HG03432 (cell line): ENCODE measurements around the gene PTPRF.

ENCODE experiments used
- ATAC-seq: cut with Tn5 transposase; IDR thresholded peaks from one replicate; pipeline ENCODE4 v1.9.1; 2021; ENCODE audit warnings: mild to moderate bottlenecking, moderate library complexity; ENCODE audit not compliant: unreplicated experiment

PTPRF gene

GRCh38 chr1:43573066-43573800 lies 42.5 kb downstream of the PTPRF start:
- ATAC-seq = no peak

GRCh38 chr1:43576521-43576920 lies 45.8 kb downstream of the PTPRF start:
- ATAC-seq = no peak

- ATAC-seq = no peak
These were observed 47.2 kb downstream of the PTPRF start for GRCh38 chr1:43577655-43578542.

GRCh38 chr1:43580039-43580438 lies 49.4 kb downstream of the PTPRF start:
- no peak for ATAC-seq

- peak; percentile 87 for ATAC-seq
These were observed 51.5 kb downstream of the PTPRF start for GRCh38 chr1:43582162-43582566.

DNA sequence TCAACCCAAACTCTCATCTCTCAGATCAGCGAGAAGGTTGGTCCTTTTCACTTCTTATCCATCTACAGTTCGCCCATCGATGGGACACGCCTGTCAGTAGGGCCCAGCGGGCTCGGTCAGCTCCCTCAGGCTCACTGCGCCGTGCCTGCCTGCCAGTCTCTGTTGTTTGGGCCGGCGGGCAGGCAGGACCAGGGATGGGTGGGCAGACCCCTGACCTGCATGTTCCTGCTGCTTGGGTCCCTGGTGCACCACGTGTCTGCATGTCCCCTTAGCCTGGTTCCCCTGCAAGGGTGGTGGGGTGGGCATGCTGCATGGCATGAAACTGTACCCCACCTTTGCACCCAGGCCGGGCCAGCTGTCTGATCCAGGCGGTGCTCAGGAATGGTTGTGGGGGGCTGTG lies 52.4 kb downstream of the PTPRF start:
- no peak for ATAC-seq

DNA sequence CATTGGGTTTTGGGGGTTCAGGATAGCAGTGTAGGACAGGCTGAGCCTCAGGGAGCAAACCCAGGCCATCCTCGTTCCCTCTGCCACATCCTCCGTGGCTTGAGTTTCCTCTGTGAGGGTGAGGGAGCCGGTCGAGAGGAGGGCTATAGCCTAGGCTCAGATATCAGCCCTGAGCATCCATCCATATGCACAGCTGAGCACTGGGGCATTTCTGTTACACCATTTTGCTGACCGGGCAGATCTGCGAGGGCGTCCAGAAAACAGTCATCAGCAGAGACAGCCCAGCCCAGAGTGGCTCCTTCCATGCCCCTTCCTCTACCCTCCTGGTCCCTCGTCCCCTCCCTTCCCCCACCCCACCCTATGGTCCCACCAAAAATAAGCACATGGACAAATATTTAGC lies 53.5 kb downstream of the PTPRF start:
- no peak for ATAC-seq

DNA sequence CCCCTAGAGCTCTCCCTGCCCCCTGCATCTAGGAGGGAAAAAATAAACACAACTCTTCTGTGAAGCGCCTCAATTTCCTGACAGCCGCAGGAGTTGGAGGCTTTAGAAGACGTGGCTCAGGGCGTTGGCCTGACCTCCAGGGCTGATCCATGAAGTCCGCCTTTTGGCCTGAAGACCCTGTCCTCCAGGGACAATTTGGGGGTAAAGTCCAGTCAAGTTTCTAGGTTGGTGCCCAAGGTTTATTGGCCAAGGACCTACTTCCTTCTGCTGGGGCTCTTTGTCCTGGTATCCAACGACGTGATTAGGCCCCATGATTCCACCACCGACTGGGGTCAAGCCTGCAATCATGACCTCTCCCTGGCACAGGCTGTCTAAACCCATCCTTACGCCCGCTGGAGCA lies 54.9 kb downstream of the PTPRF start:
- no peak for ATAC-seq

- ATAC-seq = no peak
These were observed 55.6 kb downstream of the PTPRF start for GRCh38 chr1:43586136-43586731.

- no peak for ATAC-seq
These were observed 56.3 kb downstream of the PTPRF start for GRCh38 chr1:43587001-43587400.

DNA sequence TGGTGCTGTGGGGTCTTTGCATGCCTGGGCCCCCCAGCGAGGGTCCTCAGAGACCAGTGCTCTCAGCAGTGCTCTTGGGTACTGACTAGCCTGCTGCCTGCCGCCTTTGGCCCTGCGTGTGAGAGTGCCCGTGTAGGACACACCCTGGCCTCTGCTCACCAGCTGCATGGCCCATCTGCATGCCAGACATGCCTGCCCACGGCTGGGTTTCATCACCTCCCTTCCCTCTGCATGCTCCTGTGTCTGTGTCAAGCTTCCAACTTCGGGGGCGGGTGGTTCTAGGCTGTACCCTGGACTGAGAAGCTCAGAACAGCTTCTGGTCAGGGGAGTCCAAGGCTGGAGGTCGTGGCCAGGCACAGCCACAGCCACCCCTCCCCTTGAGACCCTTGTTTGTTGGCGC lies 56.9 kb downstream of the PTPRF start:
- no peak for ATAC-seq

DNA sequence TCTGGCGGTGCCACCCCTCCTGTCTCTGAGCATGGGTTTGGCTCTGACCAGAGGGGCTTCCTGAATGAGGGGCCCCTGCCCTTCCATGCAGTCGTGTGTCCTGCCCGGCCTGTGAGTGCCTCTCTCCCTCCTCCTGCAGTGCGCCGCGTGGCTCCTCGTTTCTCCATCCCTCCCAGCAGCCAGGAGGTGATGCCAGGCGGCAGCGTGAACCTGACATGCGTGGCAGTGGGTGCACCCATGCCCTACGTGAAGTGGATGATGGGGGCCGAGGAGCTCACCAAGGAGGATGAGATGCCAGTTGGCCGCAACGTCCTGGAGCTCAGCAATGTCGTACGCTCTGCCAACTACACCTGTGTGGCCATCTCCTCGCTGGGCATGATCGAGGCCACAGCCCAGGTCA lies 57.9 kb downstream of the PTPRF start:
- ATAC-seq = no peak

DNA sequence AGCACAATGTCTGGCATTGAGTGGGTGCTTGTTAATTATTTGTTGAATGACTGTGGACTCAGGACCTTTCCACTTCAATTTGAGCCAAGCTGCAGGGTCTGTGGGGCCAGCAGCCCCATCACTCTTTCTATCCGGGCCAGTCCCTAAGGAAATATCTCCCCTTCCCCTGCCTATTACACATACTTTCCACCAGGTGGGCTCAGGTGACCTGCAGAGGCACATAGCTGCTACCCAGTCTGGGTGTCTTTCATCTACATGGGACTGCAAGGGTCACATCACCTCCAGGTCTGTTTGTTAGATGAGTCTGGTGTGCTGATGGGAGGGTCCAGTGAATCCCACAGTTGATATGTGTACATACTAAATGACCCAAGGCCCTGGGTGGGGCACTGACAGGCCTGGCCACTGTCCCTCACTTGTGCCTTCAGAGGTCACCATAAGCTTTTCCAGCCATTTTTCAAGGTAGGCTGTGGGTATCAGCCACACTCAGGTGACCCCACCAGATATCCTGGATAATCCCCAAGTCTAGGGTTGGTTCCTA lies 59.8 kb downstream of the PTPRF start:
- ATAC-seq = no peak

- no peak for ATAC-seq
These were observed 60.5 kb downstream of the PTPRF start for GRCh38 chr1:43591181-43591580.

- ATAC-seq = no peak
These were observed 61.5 kb downstream of the PTPRF start for GRCh38 chr1:43592051-43592665.

- ATAC-seq = no peak
These were observed 62.4 kb downstream of the PTPRF start for GRCh38 chr1:43592974-43593683.

GRCh38 chr1:43596579-43596978 lies 65.9 kb downstream of the PTPRF start:
- no peak for ATAC-seq

DNA sequence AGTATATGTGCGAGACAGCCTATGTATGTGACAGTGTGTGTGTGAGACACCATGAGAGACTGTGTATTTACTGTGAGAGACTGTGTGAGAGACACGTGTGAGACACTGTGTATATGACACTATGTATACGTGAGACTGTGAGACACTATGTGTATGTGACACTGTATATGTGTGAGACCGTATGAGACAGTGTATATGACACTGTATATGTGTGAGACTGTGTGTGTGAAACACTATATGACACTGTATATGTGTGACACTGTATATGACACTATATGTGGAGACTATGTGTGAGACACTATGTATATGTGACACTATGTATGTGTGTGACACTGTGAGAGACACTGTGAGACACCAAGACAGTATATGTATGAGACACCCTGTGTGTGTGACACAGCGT lies 66.3 kb downstream of the PTPRF start:
- no peak for ATAC-seq

- no peak for ATAC-seq
These were observed 67.0 kb downstream of the PTPRF start for GRCh38 chr1:43597721-43598120.

DNA sequence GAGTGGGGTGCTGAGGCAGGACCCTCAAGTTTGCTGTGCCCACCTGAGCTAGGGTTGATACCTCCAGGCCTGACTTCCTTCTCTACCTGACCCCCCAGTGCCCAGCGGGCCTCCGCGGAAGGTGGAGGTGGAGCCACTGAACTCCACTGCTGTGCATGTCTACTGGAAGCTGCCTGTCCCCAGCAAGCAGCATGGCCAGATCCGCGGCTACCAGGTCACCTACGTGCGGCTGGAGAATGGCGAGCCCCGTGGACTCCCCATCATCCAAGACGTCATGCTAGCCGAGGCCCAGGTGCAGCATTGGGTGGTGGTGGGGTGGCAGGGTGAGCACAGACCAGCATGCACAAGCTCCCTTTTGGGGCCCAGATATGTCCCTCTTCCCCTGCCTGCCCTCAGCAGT lies 67.9 kb downstream of the PTPRF start:
- no peak for ATAC-seq
